ENCODE data around the gene DENND1A.

- TF ChIP-seq, protein P1, sequence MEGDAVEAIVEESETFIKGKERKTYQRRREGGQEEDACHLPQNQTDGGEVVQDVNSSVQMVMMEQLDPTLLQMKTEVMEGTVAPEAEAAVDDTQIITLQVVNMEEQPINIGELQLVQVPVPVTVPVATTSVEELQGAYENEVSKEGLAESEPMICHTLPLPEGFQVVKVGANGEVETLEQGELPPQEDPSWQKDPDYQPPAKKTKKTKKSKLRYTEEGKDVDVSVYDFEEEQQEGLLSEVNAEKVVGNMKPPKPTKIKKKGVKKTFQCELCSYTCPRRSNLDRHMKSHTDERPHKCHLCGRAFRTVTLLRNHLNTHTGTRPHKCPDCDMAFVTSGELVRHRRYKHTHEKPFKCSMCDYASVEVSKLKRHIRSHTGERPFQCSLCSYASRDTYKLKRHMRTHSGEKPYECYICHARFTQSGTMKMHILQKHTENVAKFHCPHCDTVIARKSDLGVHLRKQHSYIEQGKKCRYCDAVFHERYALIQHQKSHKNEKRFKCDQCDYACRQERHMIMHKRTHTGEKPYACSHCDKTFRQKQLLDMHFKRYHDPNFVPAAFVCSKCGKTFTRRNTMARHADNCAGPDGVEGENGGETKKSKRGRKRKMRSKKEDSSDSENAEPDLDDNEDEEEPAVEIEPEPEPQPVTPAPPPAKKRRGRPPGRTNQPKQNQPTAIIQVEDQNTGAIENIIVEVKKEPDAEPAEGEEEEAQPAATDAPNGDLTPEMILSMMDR (IDR thresholded peaks at IDR 0.05), result no peak
- TF ChIP-seq POLR2A (IDR thresholded peaks at IDR 0.05), result no peak
Observed at GRCh38 chr9:123922431-123922830, 7.5 kb downstream of the DENND1A start.
